ENCODE results near the gene PPTC7. TPM values are rescaled to one million over a fixed set of nuclear protein-coding genes. Genes with fewer than 3 reads are reported as not detected.
"Not testable (repeated sequence)": the region's sequence is repeated elsewhere in the genome, so short reads cannot be mapped to it uniquely, and the experiment has no call there.

The PPTC7 gene
- total RNA-seq, 4 donors from 2014 or later: 27.6 to 85.8 (median 58.4) TPM

GRCh38 chr12:110528277-110528839, 54.8 kb downstream of the PPTC7 start:
- ATAC-seq: peak in 1 of 2 donors; percentile 47
- no peak overlapping the region for H3K27ac ChIP-seq
- peaks cover 18% of the 10 kb centered on the region in 2 donors for H3K4me1 ChIP-seq
- H3K36me3 ChIP-seq: peaks cover 0 to 21% of the 10 kb centered on the region in 2 donors
- TF ChIP-seq, protein P1, sequence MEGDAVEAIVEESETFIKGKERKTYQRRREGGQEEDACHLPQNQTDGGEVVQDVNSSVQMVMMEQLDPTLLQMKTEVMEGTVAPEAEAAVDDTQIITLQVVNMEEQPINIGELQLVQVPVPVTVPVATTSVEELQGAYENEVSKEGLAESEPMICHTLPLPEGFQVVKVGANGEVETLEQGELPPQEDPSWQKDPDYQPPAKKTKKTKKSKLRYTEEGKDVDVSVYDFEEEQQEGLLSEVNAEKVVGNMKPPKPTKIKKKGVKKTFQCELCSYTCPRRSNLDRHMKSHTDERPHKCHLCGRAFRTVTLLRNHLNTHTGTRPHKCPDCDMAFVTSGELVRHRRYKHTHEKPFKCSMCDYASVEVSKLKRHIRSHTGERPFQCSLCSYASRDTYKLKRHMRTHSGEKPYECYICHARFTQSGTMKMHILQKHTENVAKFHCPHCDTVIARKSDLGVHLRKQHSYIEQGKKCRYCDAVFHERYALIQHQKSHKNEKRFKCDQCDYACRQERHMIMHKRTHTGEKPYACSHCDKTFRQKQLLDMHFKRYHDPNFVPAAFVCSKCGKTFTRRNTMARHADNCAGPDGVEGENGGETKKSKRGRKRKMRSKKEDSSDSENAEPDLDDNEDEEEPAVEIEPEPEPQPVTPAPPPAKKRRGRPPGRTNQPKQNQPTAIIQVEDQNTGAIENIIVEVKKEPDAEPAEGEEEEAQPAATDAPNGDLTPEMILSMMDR (IDR thresholded peaks at IDR 0.05 in 4 of 5, conservative IDR thresholded peaks at IDR 0.05 in 1 of 5): no peak
- TF ChIP-seq POLR2A (IDR thresholded peaks at IDR 0.05): no peak
- H3K4me3 ChIP-seq: no peak overlapping the region
- in situ Hi-C loops (cut with MboI; ENCODE audit: low sequenced_read_pairs in 4 of 4) (no loop called here), intact Hi-C loops (cut with DNase I; ENCODE audit: low total_unique reads) (no loop called here)
- H3K9me3 ChIP-seq: no peaks in the 10 kb centered on the region
- no peaks in the 10 kb centered on the region for H3K27me3 ChIP-seq
- no peak for DNase-seq

DNA sequence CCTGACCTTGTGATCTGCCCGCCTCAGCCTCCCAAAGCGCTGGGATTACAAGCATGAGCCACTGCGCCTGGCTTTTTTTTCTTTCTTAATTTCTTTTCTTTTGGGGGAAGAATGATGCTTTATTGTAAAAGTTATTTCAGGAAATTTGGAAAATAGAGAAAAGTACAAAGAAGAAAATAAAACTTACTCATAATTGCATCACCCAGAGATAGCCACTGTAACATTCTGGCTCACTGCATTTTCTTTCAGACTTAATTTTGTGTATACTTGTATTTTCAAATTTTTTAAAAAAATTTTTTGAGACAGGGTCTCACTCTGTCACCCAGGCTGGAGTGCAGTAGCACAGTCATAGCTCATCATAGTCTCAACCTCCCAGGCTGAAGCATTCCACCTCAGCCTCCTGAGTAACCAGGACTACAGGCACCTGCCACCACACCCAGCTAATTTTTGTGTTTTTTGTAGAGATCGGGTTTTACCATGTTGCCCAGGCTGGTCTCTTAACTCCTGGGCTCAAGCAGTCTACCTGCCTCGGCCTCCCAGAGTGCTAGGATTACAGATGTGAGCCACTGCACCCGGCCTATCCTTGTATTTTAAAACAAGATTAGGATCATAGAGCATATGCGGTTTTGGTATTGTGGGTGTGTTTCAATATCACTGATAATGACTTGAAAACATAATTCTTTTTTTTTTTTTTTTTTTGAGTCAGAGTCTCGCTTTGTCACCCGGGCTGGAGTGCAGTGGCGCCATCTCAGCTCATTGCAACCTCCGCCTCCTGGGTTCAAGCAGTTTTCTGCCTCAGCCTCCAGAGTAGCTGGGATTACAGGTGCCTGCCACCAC, 62.0 kb downstream of the PPTC7 start:
- H3K4me3 ChIP-seq; DNase-seq; H3K9me3 ChIP-seq; intact Hi-C loops (cut with DNase I; ENCODE audit: low total_unique reads); H3K27me3 ChIP-seq; ATAC-seq; H3K36me3 ChIP-seq; H3K4me1 ChIP-seq; in situ Hi-C loops (cut with MboI; ENCODE audit: low sequenced_read_pairs in 4 of 4); H3K27ac ChIP-seq: not testable (repeated sequence)

DNA sequence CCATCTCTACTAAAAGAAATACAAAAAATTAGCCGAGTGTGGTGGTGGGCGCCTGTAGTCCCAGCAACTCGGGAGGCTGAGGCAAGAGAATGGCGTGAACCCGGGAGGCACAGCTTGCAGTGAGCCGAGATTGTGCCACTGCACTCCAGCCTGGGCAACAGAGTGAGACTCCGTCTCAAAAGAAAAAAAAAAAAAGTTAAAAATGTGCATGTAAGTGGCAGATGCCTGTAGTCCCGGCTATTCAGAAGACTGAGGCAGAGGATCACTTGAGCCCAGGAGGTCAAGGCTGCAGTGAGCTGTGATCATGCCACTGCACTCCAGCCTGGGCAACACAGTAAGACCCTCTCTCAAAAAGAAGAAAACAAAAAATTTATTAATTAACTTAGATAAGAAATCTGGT, 65.1 kb downstream of the PPTC7 start:
- in situ Hi-C loops (cut with MboI; ENCODE audit: low sequenced_read_pairs in 4 of 4): loop anchor here in 2 of 4 donors (10.0 kb wide), 1 partner anchor 307 kb away; no protein-coding TSS in a partner anchor
- H3K27ac ChIP-seq; H3K27me3 ChIP-seq; H3K4me3 ChIP-seq; DNase-seq; intact Hi-C loops (cut with DNase I; ENCODE audit: low total_unique reads); H3K36me3 ChIP-seq; H3K9me3 ChIP-seq; H3K4me1 ChIP-seq; ATAC-seq: not testable (repeated sequence)

DNA sequence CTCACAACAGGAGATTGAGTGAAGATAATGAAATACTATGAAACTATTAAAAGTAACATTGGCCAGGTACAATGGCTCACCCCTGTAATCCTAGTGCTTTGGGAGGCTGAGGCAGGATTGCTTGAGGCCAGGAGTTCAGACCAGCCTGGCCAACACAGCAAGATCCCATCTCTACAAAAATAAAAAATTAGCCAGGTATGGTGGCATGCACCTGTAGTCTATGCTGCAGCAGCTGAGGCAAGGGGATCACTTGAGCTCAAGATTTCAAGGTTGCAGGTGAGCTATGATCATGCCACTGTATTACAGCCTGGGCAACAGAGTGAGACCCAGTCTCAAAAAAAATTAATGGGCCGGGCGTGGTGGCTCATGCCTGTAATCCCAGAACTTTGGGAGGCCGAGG, 66.1 kb downstream of the PPTC7 start:
- Histone ChIP-seq H3K27ac (no peak overlapping the region), H3K9me3 (no peaks in the 10 kb centered on the region), H3K27me3 (no peaks in the 10 kb centered on the region), H3K36me3 (no peaks in the 10 kb centered on the region), H3K4me3 (no peak overlapping the region), H3K4me1 (no peaks in the 10 kb centered on the region)
- no peak for ATAC-seq
- in situ Hi-C loops (cut with MboI; ENCODE audit: low sequenced_read_pairs in 4 of 4) (loop anchor here in 2 of 4 donors (10.0 kb wide), 1 partner anchor 308 kb away; no protein-coding TSS in a partner anchor), intact Hi-C loops (cut with DNase I; ENCODE audit: low total_unique reads) (no loop called here)
- no peak for TF ChIP-seq POLR2A (IDR thresholded peaks at IDR 0.05)
- TF ChIP-seq, protein P1 (IDR thresholded peaks at IDR 0.05 in 4 of 5, conservative IDR thresholded peaks at IDR 0.05 in 1 of 5): no peak
- no peak for DNase-seq

DNA sequence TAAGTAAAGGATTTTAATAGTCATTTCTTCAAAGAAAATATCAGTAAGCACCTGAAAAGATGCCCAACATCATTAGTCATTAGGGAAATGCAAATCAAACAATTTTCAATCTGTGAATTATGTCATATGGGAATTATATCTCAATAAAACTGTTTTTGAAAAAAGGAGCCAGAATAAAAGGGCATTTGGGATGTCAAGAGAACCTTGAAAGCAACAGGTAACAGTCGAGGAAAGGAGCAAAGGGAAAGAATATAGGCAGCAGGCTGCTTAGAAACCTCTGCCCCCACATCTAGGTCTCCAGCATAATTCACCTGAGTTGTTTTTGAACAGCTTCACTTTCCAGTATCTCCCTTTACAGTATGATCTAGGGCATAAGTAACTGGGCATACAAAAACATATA, 68.8 kb downstream of the PPTC7 start:
- Histone ChIP-seq H3K27ac (no peak overlapping the region), H3K27me3 (no peaks in the 10 kb centered on the region), H3K4me3 (no peak overlapping the region), H3K36me3 (no peaks in the 10 kb centered on the region), H3K4me1 (no peaks in the 10 kb centered on the region), H3K9me3 (no peaks in the 10 kb centered on the region)
- DNase-seq (no peak), ATAC-seq (no peak)
- no peak for TF ChIP-seq POLR2A (IDR thresholded peaks at IDR 0.05)
- TF ChIP-seq, protein P1 (IDR thresholded peaks at IDR 0.05 in 4 of 5, conservative IDR thresholded peaks at IDR 0.05 in 1 of 5): no peak
- in situ Hi-C loops (cut with MboI; ENCODE audit: low sequenced_read_pairs in 4 of 4) (loop anchor here (5.0 to 10.0 kb wide), 3 partner anchors 83 to 310 kb away; no protein-coding TSS in a partner anchor), intact Hi-C loops (cut with DNase I; ENCODE audit: low total_unique reads) (loop anchor here (5.0 kb wide), 2 partner anchors 183 to 373 kb away; no protein-coding TSS in a partner anchor)
